IPS-18c (cell line): Measurements from ENCODE around the gene CLVS2.

Experiments used
- H3K4me3 ChIP-seq: 2 replicates; pipeline ENCODE4 v1.7.0; 2013; ENCODE audit warnings: low read depth, mild to moderate bottlenecking, low read length, moderate library complexity; ENCODE audit not compliant: insufficient read depth
- H3K9me3 ChIP-seq: one replicate; pipeline ENCODE4 v1.6.1; 2013; ENCODE audit warnings: mild to moderate bottlenecking, low read length, moderate library complexity; ENCODE audit not compliant: control insufficient read depth, insufficient read depth

The CLVS2 gene

DNA sequence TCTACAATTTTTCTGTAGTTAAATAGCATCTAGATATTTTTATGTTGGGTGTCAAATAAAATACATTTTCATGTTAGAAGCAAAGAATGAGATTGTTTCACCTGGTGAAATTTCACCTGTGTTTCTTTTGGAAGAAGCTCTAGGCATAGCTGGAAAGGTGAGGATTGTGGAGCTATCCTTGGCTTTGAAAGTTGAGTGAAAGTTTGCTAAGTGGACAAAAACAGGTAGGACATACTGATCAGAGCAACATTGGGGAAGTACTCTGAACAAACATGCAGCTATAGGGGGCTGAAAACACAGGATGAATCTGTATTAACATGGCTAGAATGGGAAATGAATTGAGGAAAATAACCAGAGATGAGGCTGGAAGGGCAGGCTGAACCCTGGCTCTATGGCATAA is 18.8 kb downstream of the CLVS2 start:
- Histone ChIP-seq H3K9me3 (no peaks in the 10 kb centered on the region), H3K4me3 (no peak overlapping the region)

GRCh38 chr6:123016431-123017103 is 20.5 kb downstream of the CLVS2 start:
- Histone ChIP-seq H3K9me3 (no peaks in the 10 kb centered on the region), H3K4me3 (no peak overlapping the region)

DNA sequence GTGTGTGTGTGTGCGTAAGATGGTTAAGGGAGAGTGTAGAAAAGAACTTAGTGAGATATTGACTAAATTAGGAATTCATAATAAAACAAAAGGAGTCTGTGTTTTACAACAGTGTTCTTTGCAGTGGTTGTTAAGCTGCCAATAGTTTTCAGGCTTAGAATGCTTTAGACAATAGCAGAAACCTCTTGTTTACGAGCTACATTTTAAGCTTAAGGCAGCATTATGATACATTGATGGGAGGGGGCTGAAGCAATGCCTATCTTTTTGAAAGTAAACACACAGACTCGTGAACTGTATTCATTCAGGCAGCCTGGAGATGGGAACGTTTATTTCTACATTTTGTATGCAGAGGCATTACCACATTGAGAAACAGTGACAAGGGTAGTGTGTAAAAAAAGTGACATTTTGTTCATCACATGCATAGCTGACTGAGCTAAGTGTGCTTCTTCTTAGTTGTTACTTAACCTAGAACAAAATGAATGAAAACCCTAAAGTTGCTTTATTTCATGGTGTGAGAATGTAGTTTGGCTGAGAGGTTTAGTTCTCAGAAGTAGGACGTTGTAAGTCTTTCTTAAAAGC is 21.2 kb downstream of the CLVS2 start:
- Histone ChIP-seq H3K4me3 (no peak overlapping the region), H3K9me3 (no peaks in the 10 kb centered on the region)

DNA sequence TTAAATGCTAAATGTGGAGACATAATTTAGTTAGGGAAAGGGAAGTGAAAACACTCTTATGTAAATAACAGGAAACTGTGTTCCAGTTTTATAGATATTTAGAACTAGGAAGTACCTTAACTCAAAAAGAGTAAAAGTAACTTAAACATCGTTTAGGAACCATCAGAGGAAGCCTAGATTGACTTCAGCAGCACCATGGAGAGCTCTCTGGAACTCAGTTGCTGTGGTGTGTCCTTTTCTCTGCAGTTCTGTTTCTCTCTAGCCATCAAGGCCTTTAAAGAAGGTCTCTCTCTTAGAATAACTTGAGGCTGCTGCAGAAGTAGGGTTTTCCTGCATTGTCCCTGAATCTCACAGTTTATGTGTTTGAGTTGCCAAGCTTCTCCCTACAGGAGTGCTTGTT is 26.9 kb downstream of the CLVS2 start:
- H3K9me3 ChIP-seq: no peaks in the 10 kb centered on the region
- H3K4me3 ChIP-seq: no peak overlapping the region

GRCh38 chr6:123024976-123025375 is 28.9 kb downstream of the CLVS2 start:
- H3K9me3 ChIP-seq: no peaks in the 10 kb centered on the region

DNA sequence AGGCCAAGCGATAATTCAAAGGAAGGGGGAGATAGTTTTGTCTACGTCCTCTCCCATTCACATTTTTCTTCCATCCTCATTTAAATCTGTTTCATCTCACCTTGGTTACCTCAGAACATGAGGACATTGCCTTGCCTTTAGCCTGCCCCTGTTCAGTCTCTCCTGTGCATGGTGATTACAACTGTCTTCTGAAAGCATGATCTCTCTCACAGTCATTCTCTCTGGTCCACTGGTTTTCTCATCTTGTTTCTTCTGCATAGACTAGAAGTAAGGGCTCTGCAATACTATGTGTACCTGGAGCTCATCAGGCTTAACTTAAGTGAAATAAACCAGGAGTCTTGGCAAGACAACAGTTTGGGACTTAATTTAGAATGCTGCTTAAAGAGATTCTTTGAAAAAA is 31.4 kb downstream of the CLVS2 start:
- H3K4me3 ChIP-seq: no peak overlapping the region
- no peaks in the 10 kb centered on the region for H3K9me3 ChIP-seq

More at GRCh38 chr6:123024976-123025375, 28.9 kb downstream of the CLVS2 start:
- no peak overlapping the region for H3K4me3 ChIP-seq

GRCh38 chr6:123028263-123028662 is 32.2 kb downstream of the CLVS2 start:
- H3K9me3 ChIP-seq: no peaks in the 10 kb centered on the region
- no peak overlapping the region for H3K4me3 ChIP-seq

DNA sequence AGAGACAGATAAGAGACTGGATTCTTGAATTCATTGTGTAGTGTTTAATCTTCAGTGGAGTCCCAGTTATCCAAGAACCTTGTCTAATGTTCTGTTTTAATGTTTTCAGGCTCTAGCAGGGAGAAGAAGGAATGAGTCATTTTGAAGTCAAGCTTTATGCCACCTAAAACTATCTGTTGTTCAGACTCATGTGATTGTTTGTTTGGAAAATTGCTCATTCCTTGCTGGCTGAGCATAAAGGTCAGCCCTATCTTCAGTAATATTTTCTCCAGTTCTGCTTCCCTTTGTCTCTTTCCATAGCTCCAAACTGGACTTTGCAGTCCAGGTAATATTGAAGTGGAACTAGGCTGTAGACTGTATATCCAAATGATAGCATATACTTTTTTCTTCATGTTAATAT is 34.2 kb downstream of the CLVS2 start:
- no peaks in the 10 kb centered on the region for H3K9me3 ChIP-seq
- H3K4me3 ChIP-seq: no peak overlapping the region

GRCh38 chr6:123036648-123037047 is 40.6 kb downstream of the CLVS2 start:
- H3K4me3 ChIP-seq: no peak overlapping the region
- no peaks in the 10 kb centered on the region for H3K9me3 ChIP-seq

- Histone ChIP-seq H3K4me3 (no peak overlapping the region), H3K9me3 (no peaks in the 10 kb centered on the region)
These were observed 43.4 kb downstream of the CLVS2 start for GRCh38 chr6:123039431-123039830.

DNA sequence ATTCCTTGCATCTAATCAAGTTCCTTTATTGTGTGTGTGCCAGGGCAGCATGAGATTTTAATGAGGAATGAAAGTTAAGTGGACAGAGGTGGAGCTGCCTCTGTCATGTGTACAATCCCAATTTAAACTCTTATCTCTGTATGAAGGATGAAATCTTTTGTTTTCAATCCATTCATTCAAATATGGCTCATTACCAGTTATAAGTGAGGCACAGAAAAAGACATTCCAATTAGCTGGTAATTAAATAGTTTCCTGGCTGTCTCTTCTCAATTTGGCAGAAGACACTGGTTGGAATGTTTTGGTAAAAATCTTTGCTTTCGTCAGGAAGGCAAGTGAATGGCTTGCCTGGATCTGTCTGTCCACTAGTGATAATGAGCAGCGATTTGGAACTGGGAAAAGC is 46.4 kb downstream of the CLVS2 start:
- no peaks in the 10 kb centered on the region for H3K9me3 ChIP-seq
- H3K4me3 ChIP-seq: no peak overlapping the region

- H3K4me3 ChIP-seq: no peak overlapping the region
- H3K9me3 ChIP-seq: no peaks in the 10 kb centered on the region
These were observed 48.4 kb downstream of the CLVS2 start for GRCh38 chr6:123044341-123044860.

DNA sequence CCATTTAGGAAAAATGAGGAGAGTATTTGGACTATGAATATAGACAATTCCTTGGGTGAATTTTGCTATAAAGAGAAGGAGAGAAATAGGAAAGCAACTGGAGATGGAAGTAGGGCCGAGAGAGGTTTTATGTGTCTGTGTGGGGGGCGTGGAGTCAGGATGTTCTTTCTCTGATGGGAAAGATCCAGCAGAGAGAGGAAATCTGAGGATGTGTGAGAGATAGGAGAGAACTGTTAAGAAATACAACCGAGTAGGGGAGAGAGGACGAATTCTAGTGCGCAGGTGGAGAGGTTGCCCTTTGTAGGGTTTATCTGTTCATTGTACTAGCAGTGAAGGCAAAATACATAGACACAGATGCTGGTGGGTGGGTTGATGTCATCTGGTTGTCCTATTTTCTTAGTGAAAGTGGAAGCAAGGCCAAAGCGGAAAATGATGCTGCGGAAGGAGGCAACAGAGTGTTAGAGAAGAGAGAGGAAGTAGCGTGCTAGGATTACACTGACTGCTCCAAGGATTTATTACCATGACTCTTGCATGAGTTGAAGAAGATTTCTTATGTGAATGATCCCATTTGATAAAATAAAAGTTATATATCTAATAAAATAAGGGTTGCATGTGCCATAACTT is 57.7 kb downstream of the CLVS2 start:
- no peak overlapping the region for H3K4me3 ChIP-seq
- H3K9me3 ChIP-seq: no peaks in the 10 kb centered on the region

GRCh38 chr6:123055256-123055655 is 59.2 kb downstream of the CLVS2 start:
- H3K9me3 ChIP-seq: no peaks in the 10 kb centered on the region
- no peak overlapping the region for H3K4me3 ChIP-seq

DNA sequence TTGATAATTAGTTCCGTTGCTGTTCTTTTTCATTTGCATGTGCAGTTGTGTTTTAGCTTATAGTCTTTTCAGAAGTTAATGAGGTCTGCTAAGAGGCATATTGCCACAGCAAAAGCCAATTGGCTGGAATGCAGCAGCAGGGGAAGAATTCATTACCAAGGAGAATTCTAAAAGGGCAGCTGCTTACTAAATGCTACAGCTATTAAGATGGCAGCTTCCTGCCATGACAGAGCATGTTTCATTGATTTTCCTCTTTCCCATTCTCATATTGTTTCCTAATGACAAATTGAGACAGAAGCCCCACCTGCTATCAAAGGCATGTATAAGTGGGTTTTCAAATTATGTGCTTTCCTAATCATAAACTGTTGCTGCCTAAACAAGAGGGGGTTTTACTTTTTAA is 66.6 kb downstream of the CLVS2 start:
- no peaks in the 10 kb centered on the region for H3K9me3 ChIP-seq
- H3K4me3 ChIP-seq: no peak overlapping the region

- H3K4me3 ChIP-seq: no peak overlapping the region
- H3K9me3 ChIP-seq: no peaks in the 10 kb centered on the region
These were observed 68.0 kb downstream of the CLVS2 start for GRCh38 chr6:123064038-123064437.

DNA sequence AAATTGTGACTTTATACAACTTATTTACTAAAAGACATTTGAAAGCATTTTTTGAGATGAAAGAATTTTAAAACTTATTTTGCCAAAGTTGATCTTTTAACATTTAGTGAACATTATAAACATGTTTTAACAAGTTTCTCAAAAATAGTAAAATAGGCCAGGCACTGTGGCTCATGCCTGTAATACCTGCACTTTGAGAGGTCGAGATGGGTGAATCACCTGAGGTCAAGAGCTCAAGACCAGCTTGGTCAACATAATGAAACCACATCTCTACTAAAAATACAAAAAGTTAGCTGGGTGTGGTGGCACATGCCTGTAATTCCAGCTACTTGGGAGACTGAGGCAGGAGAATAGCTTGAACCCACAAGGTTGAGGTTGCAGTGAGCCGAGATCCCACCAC is 78.6 kb downstream of the CLVS2 start:
- no peaks in the 10 kb centered on the region for H3K9me3 ChIP-seq
- no peak overlapping the region for H3K4me3 ChIP-seq

GRCh38 chr6:123085403-123085802 is 89.4 kb downstream of the CLVS2 start:
- H3K4me3 ChIP-seq: no peak overlapping the region
- H3K9me3 ChIP-seq: no peaks in the 10 kb centered on the region
